H54 (cell line): ENCODE data around the gene ZNF75A.

Experiments
- DNase-seq: peaks from one replicate; pipeline ENCODE4 v3.0.0; 2011; ENCODE audit warnings: low spot score, mixed read lengths; ENCODE audit not compliant: insufficient read length
- FAIRE-seq: peaks from 3 replicates; lab custom pipeline; 2011; peaks lifted over from hg19 to GRCh38; lab: Jason Lieb, UNC
- POLR2A ChIP-seq: IDR thresholded peaks from 2 replicates; pipeline ENCODE4 v1.6.1; 2011; ENCODE audit warnings: low read depth, mild to moderate bottlenecking, low read length

ZNF75A gene

DNA sequence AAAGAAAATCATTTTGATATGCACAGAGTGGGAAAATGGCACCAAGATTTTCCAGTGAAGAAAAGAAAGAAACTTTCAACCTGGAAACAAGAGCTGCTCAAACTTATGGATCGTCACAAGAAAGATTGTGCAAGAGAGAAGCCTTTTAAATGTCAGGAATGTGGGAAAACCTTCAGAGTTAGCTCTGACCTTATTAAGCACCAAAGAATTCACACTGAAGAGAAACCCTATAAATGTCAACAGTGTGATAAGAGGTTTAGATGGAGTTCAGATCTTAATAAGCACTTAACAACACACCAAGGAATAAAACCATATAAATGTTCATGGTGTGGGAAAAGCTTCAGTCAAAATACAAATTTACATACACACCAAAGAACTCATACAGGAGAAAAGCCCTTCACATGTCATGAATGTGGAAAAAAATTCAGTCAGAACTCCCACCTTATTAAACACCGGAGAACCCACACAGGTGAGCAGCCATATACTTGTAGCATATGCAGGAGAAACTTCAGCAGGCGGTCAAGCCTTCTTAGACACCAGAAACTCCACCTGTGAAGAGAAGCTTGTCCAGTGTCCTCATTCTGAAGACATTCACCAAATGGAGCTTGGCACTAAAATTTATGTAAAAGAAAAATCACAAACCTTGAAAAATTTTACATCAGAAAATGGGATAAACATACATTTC, 12.2 kb downstream of the ZNF75A start:
- DNase-seq (no peak), FAIRE-seq (no peak)

DNA sequence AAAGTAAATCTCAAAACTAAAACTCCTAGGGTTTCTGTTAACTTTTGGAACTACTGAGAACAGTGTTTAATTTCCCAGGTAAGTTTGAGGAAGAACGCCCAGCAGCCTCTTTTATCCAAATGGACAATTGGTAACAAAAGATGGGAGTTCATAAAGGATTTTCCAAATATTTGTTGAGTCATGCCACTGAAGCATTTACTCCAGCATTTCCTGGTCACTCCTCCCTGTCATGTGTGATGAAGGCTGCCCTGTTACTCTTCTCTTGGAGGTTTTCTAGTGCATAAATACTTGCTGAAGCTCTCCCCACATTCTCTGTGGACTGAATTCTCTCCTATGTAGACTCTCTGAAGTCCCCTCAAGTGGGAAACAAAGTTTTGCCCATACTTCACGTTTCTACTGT, 16.5 kb downstream of the ZNF75A start:
- DNase-seq (no peak), FAIRE-seq (no peak)
- no peak for TF ChIP-seq POLR2A

More for the DNA sequence above, 12.2 kb downstream of the ZNF75A start:
- no peak for TF ChIP-seq POLR2A

DNA sequence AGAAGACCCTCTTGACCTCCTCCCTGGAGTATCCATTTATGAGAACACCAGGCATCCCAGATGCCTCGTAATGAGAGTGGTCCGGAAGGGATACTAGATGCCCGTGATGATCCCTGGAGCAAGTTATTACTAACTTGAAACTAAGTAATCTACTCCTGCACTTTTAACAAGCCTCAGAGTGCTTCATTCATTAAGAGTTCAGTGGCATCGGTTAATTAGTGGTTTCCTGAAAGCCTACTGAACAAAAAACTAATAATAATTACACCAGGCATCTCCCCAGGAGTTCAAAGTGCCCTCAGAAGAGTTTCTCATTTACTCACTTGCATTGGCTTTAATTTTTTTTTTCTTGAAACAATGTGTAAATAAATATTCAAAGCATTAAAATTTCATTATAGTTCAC, 22.2 kb downstream of the ZNF75A start:
- FAIRE-seq (no peak), DNase-seq (no peak)
- no peak for TF ChIP-seq POLR2A

DNA sequence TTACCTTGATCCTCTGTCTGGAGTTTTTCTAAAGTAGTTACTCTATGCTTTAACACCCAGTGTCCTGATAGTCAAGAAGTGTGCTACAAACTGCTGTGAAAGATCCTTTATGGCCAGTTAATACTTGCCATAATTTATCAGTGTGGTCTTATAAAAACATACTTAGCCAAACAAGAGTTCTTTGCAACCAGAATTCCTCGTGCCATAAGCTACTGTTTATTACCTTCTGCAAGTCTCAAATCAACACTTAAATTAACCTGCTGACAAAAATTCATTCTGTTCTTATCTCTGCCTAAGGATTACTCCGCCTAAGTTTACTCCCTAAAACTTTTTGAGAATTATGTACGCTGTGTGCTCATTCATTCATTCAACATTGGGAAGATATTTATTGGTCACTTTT, 22.8 kb downstream of the ZNF75A start:
- no peak for TF ChIP-seq POLR2A
- FAIRE-seq (no peak), DNase-seq (no peak)

DNA sequence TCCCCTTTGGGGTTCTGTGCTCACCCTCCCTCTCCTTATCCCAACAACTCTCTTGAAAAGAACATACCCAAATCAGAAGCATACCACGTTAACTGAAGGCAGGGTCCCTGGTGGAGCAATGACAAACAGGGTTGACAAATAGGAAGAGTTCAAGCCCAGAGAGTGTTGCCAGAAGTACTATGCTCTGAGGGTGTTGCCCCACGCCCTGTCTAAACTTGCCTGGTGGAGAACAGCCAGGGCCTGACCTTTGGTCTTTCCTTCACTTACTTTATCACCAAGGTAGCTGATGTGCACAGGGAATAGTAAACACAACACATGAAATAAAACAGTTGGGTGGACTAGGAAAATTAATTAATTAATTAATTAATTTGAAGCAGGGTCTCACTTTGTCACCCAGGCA, 23.3 kb downstream of the ZNF75A start:
- no peak for DNase-seq
- TF ChIP-seq POLR2A = no peak
- FAIRE-seq = no peak

DNA sequence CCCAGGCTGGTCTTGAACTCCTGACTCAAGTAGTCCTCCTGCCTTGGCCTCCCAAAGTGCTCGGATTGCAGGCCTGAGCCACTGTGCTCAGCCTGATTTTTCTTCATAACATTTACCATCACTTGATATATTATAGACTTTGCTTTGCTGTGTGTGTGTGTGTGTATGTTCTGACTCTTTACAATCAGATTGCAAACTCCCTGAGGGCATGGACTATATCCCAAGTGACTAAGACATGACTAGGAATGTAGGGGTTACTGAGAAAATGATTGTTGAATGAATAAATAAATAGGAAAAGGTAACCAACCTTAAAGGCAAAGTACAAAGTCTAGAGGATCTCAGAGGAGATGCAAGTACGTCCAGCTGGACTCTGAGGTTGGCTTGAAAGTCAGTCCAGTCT, 40.7 kb downstream of the ZNF75A start:
- FAIRE-seq = no peak
- no peak for TF ChIP-seq POLR2A
- no peak for DNase-seq

DNA sequence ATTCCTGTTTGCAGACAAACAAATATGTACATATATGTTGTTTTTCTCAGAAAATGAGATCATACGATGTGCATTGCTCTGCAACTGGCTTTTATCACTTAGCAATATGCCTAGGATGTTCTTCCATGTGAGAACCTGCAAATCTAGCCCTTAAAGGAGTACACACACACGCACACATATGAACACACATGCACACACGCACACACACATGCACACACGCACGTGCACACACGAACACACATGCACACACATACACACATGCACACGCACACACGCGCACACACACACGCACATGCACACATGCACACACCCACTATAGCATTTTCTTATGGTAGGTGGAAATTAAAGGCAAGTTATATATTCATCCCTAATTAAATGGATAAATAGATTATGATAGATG, 42.3 kb downstream of the ZNF75A start:
- no peak for DNase-seq
- TF ChIP-seq POLR2A = no peak
- FAIRE-seq = no peak

DNA sequence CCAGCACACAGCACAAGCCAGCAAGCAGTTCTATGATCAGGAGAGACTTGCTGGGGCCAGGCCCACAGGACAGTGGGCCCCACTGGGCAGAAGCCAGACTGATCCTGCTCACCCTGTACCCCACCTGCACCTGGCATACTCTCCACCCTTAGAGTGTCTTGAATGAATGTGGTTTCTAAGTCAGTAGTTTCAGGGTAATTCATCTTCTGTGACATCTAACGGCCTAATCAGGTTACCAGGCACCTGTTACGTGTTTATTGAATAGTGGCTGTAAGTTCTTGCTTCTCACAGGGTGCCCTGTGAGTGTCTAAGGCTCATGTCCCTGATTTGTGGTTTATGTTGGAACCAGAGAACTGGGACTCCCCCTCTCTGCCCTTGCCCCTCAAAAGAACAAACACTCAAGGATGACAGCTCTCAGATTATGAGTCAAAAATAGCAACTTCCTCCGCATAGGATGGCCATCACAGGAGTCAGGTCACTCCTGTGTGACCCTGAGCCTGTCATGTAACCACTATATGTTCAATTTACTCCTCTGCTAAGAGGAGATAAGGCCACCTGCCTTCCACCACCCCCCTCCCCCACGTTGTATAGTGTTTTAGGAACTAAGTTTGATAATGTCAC, 43.4 kb downstream of the ZNF75A start:
- FAIRE-seq = no peak
- no peak for TF ChIP-seq POLR2A
- DNase-seq = no peak

DNA sequence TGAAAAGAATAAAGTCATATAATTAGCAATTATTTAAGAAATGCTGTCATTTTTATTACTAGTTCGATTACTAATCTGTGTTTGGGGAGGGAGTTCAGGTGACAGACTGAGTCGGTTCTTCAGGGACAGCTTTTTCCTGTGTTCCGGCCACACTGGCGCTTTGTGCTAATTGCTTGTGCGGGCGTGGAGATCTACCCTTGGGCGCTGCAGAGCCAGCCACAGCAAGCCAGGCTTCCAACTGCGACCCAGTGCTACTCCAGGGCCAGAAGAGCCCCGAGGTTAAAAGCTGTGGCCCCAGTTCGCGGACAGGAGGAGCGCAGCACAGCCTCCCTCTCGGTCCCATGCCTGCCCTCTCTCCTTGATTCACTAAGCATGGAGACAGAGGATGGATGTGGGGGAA, 43.9 kb downstream of the ZNF75A start:
- FAIRE-seq = no peak
- no peak for DNase-seq
- TF ChIP-seq POLR2A = no peak

DNA sequence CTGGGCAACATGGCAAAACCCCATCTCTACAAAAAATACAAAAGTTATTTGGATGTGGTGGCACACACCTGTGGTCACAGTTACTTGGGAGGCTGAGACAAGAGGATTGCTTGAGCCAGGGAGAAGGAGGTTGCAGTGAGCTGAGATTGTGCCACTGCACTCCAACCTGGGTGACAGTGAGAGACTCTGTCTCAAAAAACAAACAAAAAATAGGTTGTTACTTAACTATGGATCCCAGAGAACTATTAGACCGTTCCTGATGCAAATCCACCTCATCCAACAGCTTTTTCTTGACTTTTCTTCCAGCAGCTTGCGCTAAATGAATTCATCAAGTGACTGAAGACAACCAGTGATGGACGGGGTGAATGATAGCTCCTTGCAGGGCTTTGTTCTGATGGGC, 50.3 kb downstream of the ZNF75A start, which contains the start of gene OR2C1:
TSS of gene OR2C1 (plus strand) at position 301 of the 400 bp plus-strand sequence. CDS start at position 353, 52 bp downstream.
- TF ChIP-seq POLR2A = no peak
- DNase-seq (no peak), FAIRE-seq (no peak)

DNA sequence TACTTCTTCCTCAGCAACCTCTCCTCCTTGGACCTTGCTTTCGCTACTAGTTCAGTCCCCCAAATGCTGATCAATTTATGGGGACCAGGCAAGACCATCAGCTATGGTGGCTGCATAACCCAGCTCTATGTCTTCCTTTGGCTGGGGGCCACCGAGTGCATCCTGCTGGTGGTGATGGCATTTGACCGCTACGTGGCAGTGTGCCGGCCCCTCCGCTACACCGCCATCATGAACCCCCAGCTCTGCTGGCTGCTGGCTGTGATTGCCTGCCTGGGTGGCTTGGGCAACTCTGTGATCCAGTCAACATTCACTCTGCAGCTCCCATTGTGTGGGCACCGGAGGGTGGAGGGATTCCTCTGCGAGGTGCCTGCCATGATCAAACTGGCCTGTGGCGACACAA, 50.8 kb downstream of the ZNF75A start:
- no peak for TF ChIP-seq POLR2A
- FAIRE-seq (no peak), DNase-seq (no peak)

DNA sequence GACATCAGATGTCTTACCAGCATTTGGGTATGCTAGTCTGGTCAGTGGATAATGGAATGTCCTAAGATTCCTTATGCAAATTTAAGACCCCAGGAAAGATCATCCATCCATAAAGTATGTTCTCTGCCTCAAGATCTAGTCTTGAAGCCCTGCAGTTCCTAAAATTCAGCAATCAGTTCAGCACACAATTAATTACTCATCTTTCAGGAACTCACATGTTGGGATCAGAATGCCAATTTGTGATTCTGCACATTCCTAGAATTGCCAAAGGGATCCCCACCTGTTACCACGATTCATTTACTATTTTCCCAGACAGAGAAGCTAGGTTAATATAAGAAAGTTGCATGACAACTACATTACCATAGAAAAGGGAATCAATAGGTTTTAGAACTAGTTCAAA, 53.6 kb downstream of the ZNF75A start:
- DNase-seq (no peak), FAIRE-seq (no peak)
- TF ChIP-seq POLR2A = no peak

DNA sequence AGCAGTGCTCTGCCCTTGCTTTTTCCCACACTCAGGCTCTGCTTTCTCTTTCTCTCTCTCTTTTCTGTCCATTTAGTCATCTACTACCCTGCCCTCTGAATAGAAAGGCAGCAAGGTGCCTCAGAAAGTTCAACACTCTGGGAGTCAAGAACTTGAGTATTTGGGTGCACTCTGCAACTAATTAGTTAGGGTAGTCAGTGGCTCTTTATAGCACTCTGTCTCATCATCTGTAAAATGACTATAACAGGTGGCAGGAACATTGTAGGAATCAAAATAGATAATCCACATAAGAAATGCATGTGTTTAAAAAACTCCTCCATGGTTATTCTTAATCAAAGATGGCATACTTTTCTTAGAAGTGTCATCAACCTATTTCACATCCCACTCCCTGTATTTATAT, 57.6 kb downstream of the ZNF75A start:
- TF ChIP-seq POLR2A = no peak
- no peak for DNase-seq
- FAIRE-seq = no peak

DNA sequence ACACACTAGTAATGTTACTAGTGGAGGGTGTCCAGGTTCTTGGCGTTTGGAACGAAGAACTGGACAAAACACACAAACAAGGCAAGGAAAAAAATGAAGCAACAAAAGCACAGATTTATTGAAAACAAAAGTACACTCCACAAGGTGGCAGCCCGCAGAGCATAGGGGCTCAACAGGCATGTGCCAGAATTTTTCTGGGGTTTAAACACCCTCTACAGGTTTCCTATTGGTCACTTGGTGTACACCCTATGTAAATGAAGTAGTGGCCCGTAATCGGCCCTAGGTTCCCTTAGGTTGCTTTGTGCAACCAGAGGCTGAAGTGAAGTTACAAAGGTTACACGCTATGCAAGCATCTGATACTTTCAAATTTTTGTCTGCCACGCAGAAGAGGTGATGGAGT, 58.5 kb downstream of the ZNF75A start:
- DNase-seq (no peak), FAIRE-seq (no peak)

More for the DNA sequence above, 58.5 kb downstream of the ZNF75A start:
- TF ChIP-seq POLR2A = no peak
